Liver (tissue), 9 donors: ENCODE data around the gene TMEM179. TPM values are rescaled to one million over a fixed set of nuclear protein-coding genes. Genes with fewer than 3 reads are reported as not detected.

ENCODE experiments used
- DNase-seq: peaks from one replicate; pipeline ENCODE4 v3.0.0-alpha.2; 2017; ENCODE audit warnings: low spot score
- H3K27ac ChIP-seq, 2 donors: one replicate each; pipeline ENCODE4 v1.7.0; 2013; ENCODE audit warnings: inconsistent platforms in 2 of 2, low read length in 2 of 2, control low read depth in 1 of 2, low read depth in 1 of 2, mild to moderate bottlenecking in 1 of 2
- H3K27me3 ChIP-seq, 4 donors: one replicate each; pipeline versions ENCODE4 v1.6.1 to v1.7.0; 2013; ENCODE audit warnings: low read length in 3 of 4, inconsistent platforms in 1 of 4, mild to moderate bottlenecking in 1 of 4, moderate library complexity in 1 of 4; ENCODE audit not compliant: control insufficient read depth in 4 of 4, insufficient read depth in 4 of 4
- H3K36me3 ChIP-seq, 4 donors: one replicate each; pipeline versions ENCODE4 v1.6.1 to v1.7.0; 2013; ENCODE audit warnings: low read length in 3 of 4, mild to moderate bottlenecking in 3 of 4, low read depth in 1 of 4, moderate library complexity in 1 of 4; ENCODE audit not compliant: control insufficient read depth in 4 of 4, insufficient read depth in 3 of 4
- H3K4me1 ChIP-seq, 4 donors: one replicate each; pipeline versions ENCODE4 v1.6.1 to v1.7.0; 2013; ENCODE audit warnings: low read length in 3 of 4, mild to moderate bottlenecking in 3 of 4, moderate library complexity in 1 of 4; ENCODE audit not compliant: control insufficient read depth in 4 of 4, insufficient read depth in 4 of 4
- H3K4me3 ChIP-seq, 3 donors: one replicate each; pipeline versions ENCODE4 v1.6.1 to v1.7.0; 2013; ENCODE audit warnings: low read length in 3 of 3, control low read depth in 1 of 3, low read depth in 1 of 3, mild to moderate bottlenecking in 1 of 3
- H3K9ac ChIP-seq, 2 donors: one replicate each; pipeline ENCODE4 v1.7.0; 2013; ENCODE audit warnings: low read length in 2 of 2, mild to moderate bottlenecking in 2 of 2, moderate library complexity in 2 of 2, control low read depth in 1 of 2, low read depth in 1 of 2
- H3K9me3 ChIP-seq, 4 donors: one replicate each; pipeline versions ENCODE4 v1.6.1 to v1.7.0; 2013; ENCODE audit warnings: low read length in 3 of 4; ENCODE audit not compliant: control insufficient read depth in 4 of 4
- EGR1 ChIP-seq, 2 donors: IDR thresholded peaks; 2 replicates each; pipeline ENCODE4 v1.6.1; 2016 to 2018; ENCODE audit warnings: antibody characterized with exemption in 2 of 2, low read depth in 2 of 2
- FOXA1 ChIP-seq: IDR thresholded peaks from 2 replicates; pipeline ENCODE4 v1.6.1; 2016; ENCODE audit warnings: antibody characterized with exemption
- FOXA2 ChIP-seq: IDR thresholded peaks from 2 replicates; pipeline ENCODE4 v1.6.1; 2016; ENCODE audit warnings: antibody characterized with exemption
- GABPA ChIP-seq, 2 donors: IDR thresholded peaks in 1 of 2; conservative IDR thresholded peaks in 1 of 2; 2 replicates each; pipeline ENCODE4 v1.6.1; 2016; ENCODE audit warnings: antibody characterized with exemption in 2 of 2, mild to moderate bottlenecking in 1 of 2, moderate library complexity in 1 of 2
- HNF4A ChIP-seq, 2 donors: conservative IDR thresholded peaks; 2 replicates each; pipeline ENCODE4 v1.6.1; 2016; ENCODE audit warnings: antibody characterized with exemption in 2 of 2, mild to moderate bottlenecking in 2 of 2
- HNF4G ChIP-seq: IDR thresholded peaks from 2 replicates; pipeline ENCODE4 v1.6.1; 2016; ENCODE audit warnings: antibody characterized with exemption
- JUND ChIP-seq, 2 donors: IDR thresholded peaks; 2 replicates each; pipeline ENCODE4 v1.6.1; 2016; ENCODE audit warnings: antibody characterized with exemption in 2 of 2
- NR2F2 ChIP-seq: IDR thresholded peaks from 2 replicates; pipeline ENCODE4 v1.6.1; 2016; ENCODE audit warnings: antibody characterized with exemption
- RAD21 ChIP-seq, 2 donors: IDR thresholded peaks; 2 replicates each; pipeline ENCODE4 v1.6.1; 2016; ENCODE audit warnings: antibody characterized with exemption in 2 of 2, mild to moderate bottlenecking in 2 of 2
- RXRA ChIP-seq, 2 donors: IDR thresholded peaks; 2 replicates each; pipeline ENCODE4 v1.6.1; 2017 to 2018; ENCODE audit warnings: antibody characterized with exemption in 2 of 2, mild to moderate bottlenecking in 1 of 2
- SP1 ChIP-seq: IDR thresholded peaks from 2 replicates; pipeline ENCODE4 v1.6.1; 2018; ENCODE audit warnings: antibody characterized with exemption, mild to moderate bottlenecking
- TAF1 ChIP-seq: conservative IDR thresholded peaks from 2 replicates; pipeline ENCODE4 v1.6.1; 2016; ENCODE audit warnings: antibody characterized with exemption, mild to moderate bottlenecking
- YY1 ChIP-seq: IDR thresholded peaks from 2 replicates; pipeline ENCODE4 v1.6.1; 2016; ENCODE audit warnings: antibody characterized with exemption, mild to moderate bottlenecking
- WGBS: extraction: QIAGEN DNeasy Blood & Tissue Kit; methylation state at CpG from one replicate; pipeline ENCODE4 v1.1.7; 2013; 5-methylcytosine and 5-hydroxymethylcytosine counted together
- polyA plus RNA-seq, 2 donors: library from polyadenylated mRNA; stranded (reverse) in 1 of 2; unstranded in 1 of 2; fragments of 200-250 nt in 1 of 2; fragments of >200 nt in 1 of 2; fragmentation: Nextera tagmentation in 1 of 2; extraction: Ambion mirVana in 1 of 2; gene quantifications; one replicate each; pipeline versions ENCODE4 v1.2.1 to v1.2.3, GENCODE V29; 2013 to 2015
- total RNA-seq, 2 donors: library from RNA; depleted of rRNA; stranded (reverse); fragments of >200 nt; gene quantifications; one replicate each; pipeline ENCODE4 v1.2.3, GENCODE V29; 2014
- TF ChIP-seq, protein P1 (sequence below): fragments of 150-350 bp; IDR thresholded peaks from 2 replicates; pipeline ENCODE4 v1.5.1; 2017; ENCODE audit warnings: improper control_type of control experiment, low read depth, low read length; ENCODE audit not compliant: missing input control
- TF ChIP-seq, protein P2 (sequence below): IDR thresholded peaks from 2 replicates; pipeline ENCODE4 v1.6.1; 2016; ENCODE audit warnings: antibody characterized with exemption
- TF ChIP-seq, protein P3 (sequence below): IDR thresholded peaks from 2 replicates; pipeline ENCODE4 v1.6.1; 2016; ENCODE audit warnings: antibody characterized with exemption
- TF ChIP-seq, protein P4 (sequence below): IDR thresholded peaks from 2 replicates; pipeline ENCODE4 v1.6.1; 2016; ENCODE audit warnings: antibody characterized with exemption
- TF ChIP-seq, protein P5 (sequence below): IDR thresholded peaks from 2 replicates; pipeline ENCODE4 v1.6.1; 2016; ENCODE audit warnings: antibody characterized with exemption, mild to moderate bottlenecking
- donor health status: healthy.
- donor health status: healthy.
- donor health status: healthy.
- donor health status: healthy.
- donor health status: healthy.

TMEM179 gene
- total and polyA plus RNA-seq, 4 donors = 0.12 to 0.37 TPM; not detected in 2

DNA sequence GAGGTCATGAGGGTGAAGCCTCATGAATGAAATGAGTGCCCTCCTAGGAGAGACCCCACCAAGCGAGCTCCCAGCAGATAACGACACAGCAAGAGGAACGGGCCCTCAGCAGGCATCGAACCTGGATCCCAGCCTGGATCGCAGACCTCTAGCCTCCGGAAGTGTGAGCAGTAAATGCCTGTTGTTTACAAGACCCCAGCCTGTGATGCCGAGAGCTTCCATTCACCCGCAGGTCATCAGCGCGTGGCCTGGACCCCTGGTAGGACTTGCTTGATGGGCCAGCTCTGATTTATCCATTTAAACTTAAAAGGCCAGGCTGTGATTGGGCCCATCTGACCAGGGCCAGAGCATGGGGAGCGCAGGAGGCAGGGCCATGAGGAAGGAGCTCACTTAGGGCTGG, 7.0 kb downstream of the TMEM179 start:
- no peak overlapping the region for H3K9ac ChIP-seq
- TF ChIP-seq RXRA (IDR thresholded peaks at IDR 0.05) (no peak), JUND (IDR thresholded peaks at IDR 0.05) (no peak), HNF4G (no peak), SP1 (no peak)
- TF ChIP-seq, protein P1, sequence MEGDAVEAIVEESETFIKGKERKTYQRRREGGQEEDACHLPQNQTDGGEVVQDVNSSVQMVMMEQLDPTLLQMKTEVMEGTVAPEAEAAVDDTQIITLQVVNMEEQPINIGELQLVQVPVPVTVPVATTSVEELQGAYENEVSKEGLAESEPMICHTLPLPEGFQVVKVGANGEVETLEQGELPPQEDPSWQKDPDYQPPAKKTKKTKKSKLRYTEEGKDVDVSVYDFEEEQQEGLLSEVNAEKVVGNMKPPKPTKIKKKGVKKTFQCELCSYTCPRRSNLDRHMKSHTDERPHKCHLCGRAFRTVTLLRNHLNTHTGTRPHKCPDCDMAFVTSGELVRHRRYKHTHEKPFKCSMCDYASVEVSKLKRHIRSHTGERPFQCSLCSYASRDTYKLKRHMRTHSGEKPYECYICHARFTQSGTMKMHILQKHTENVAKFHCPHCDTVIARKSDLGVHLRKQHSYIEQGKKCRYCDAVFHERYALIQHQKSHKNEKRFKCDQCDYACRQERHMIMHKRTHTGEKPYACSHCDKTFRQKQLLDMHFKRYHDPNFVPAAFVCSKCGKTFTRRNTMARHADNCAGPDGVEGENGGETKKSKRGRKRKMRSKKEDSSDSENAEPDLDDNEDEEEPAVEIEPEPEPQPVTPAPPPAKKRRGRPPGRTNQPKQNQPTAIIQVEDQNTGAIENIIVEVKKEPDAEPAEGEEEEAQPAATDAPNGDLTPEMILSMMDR = no peak
- TF ChIP-seq, protein P2, sequence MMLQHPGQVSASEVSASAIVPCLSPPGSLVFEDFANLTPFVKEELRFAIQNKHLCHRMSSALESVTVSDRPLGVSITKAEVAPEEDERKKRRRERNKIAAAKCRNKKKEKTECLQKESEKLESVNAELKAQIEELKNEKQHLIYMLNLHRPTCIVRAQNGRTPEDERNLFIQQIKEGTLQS = no peak
- TF ChIP-seq, protein P3, sequence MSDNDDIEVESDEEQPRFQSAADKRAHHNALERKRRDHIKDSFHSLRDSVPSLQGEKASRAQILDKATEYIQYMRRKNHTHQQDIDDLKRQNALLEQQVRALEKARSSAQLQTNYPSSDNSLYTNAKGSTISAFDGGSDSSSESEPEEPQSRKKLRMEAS = no peak
- no peak overlapping the region for H3K4me3 ChIP-seq
- H3K9me3 ChIP-seq = no peaks in the 10 kb centered on the region
- no peak overlapping the region for H3K27ac ChIP-seq
- H3K36me3 ChIP-seq = no peaks in the 10 kb centered on the region
- DNase-seq = no peak
- WGBS = 82% methylated on average over 11 of the region's 11 CpGs
- peaks cover 0 to 5% (median 0%) of the 10 kb centered on the region in 4 donors for H3K27me3 ChIP-seq
- no peaks in the 10 kb centered on the region for H3K4me1 ChIP-seq

DNA sequence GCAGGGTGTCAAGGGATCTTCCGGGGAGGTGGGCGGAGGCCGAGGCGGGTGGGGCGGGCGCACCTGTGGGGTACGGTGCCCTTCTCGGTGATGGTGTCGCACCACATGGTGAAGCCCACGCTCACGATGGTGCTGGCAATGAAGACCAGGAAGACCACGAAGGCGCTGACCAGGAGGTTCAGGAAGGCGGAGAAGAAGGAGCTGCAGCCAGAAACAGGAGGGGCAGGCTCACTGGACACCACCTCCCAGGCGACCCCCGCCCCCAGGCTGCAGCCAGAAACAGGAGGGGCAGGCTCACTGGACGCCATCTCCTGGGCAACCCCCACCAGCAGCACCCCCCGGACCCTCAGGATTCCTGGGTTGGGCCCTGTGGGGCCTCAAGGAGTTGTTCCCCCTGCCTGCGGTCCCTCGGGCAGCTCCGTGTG, 7.6 kb downstream of the TMEM179 start:
- TF ChIP-seq RXRA (IDR thresholded peaks at IDR 0.05) (no peak), EGR1 (IDR thresholded peaks at IDR 0.05; ENCODE audit: low read depth in 2 of 2) (no peak), JUND (IDR thresholded peaks at IDR 0.05) (no peak), FOXA1 (no peak), TAF1 (no peak), NR2F2 (no peak), HNF4A (conservative IDR thresholded peaks at IDR 0.05) (no peak), YY1 (no peak), FOXA2 (no peak), SP1 (no peak), GABPA (IDR thresholded peaks at IDR 0.05 in 1 of 2, conservative IDR thresholded peaks at IDR 0.05 in 1 of 2) (no peak), RAD21 (IDR thresholded peaks at IDR 0.05) (no peak), HNF4G (no peak)
- TF ChIP-seq, protein P4, sequence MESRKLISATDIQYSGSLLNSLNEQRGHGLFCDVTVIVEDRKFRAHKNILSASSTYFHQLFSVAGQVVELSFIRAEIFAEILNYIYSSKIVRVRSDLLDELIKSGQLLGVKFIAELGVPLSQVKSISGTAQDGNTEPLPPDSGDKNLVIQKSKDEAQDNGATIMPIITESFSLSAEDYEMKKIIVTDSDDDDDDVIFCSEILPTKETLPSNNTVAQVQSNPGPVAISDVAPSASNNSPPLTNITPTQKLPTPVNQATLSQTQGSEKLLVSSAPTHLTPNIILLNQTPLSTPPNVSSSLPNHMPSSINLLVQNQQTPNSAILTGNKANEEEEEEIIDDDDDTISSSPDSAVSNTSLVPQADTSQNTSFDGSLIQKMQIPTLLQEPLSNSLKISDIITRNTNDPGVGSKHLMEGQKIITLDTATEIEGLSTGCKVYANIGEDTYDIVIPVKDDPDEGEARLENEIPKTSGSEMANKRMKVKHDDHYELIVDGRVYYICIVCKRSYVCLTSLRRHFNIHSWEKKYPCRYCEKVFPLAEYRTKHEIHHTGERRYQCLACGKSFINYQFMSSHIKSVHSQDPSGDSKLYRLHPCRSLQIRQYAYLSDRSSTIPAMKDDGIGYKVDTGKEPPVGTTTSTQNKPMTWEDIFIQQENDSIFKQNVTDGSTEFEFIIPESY = no peak
- TF ChIP-seq, protein P2 = no peak
- TF ChIP-seq, protein P5, sequence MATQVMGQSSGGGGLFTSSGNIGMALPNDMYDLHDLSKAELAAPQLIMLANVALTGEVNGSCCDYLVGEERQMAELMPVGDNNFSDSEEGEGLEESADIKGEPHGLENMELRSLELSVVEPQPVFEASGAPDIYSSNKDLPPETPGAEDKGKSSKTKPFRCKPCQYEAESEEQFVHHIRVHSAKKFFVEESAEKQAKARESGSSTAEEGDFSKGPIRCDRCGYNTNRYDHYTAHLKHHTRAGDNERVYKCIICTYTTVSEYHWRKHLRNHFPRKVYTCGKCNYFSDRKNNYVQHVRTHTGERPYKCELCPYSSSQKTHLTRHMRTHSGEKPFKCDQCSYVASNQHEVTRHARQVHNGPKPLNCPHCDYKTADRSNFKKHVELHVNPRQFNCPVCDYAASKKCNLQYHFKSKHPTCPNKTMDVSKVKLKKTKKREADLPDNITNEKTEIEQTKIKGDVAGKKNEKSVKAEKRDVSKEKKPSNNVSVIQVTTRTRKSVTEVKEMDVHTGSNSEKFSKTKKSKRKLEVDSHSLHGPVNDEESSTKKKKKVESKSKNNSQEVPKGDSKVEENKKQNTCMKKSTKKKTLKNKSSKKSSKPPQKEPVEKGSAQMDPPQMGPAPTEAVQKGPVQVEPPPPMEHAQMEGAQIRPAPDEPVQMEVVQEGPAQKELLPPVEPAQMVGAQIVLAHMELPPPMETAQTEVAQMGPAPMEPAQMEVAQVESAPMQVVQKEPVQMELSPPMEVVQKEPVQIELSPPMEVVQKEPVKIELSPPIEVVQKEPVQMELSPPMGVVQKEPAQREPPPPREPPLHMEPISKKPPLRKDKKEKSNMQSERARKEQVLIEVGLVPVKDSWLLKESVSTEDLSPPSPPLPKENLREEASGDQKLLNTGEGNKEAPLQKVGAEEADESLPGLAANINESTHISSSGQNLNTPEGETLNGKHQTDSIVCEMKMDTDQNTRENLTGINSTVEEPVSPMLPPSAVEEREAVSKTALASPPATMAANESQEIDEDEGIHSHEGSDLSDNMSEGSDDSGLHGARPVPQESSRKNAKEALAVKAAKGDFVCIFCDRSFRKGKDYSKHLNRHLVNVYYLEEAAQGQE = no peak
- TF ChIP-seq, protein P1 = no peak
- TF ChIP-seq, protein P3 = no peak
- Histone ChIP-seq H3K27ac (no peak overlapping the region), H3K9me3 (no peaks in the 10 kb centered on the region), H3K9ac (no peak overlapping the region), H3K27me3 (peaks cover 0 to 7% (median 0%) of the 10 kb centered on the region in 4 donors), H3K36me3 (no peaks in the 10 kb centered on the region), H3K4me3 (no peak overlapping the region), H3K4me1 (no peaks in the 10 kb centered on the region)
- DNase-seq = no peak
- WGBS = 84% methylated on average over 21 of the region's 21 CpGs
